Measurements from ENCODE around the gene C10orf120.

Gene C10orf120

GRCh38 chr10:122706947-122707346, 7.3 kb upstream of the C10orf120 start:
- no peak overlapping the region for H3K9ac ChIP-seq (ENCODE audit: low read depth in 1 of 2, low read length in 2 of 2)
- H3K27me3 ChIP-seq (ENCODE audit: control insufficient read depth in 1 of 2, insufficient read depth in 2 of 2, low read length in 2 of 2): peaks cover 7 to 22% of the 10 kb centered on the region in 2 donors

DNA sequence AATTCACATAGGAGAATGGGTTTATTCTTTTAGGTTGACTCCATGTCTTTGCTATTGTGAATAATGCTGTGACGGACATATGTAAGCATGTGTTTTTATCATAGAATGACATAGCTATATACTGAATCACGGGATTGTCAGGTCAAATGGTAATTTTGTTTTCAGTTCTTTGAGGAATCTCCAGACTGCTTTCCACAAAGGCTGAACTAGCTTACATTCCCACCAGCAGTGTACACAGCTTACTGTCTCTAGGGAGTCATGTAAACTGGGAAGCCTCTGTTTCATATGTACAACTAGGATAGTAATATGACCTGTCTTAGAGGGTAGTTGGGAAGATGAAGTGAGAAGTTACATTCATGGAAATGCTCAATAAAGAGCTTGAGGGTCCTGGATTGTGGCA, 6.8 kb upstream of the C10orf120 start:
- Histone ChIP-seq H3K9ac (ENCODE audit: low read depth in 1 of 2, low read length in 2 of 2) (no peak overlapping the region), H3K36me3 (ENCODE audit: control insufficient read depth in 1 of 2, insufficient read depth in 2 of 2, low read length in 2 of 2) (no peaks in the 10 kb centered on the region), H3K27me3 (ENCODE audit: control insufficient read depth in 1 of 2, insufficient read depth in 2 of 2, low read length in 2 of 2) (peaks cover 7 to 18% of the 10 kb centered on the region in 2 donors), H3K4me3 (ENCODE audit: low read depth in 1 of 2, low read length in 2 of 2) (no peak overlapping the region), H3K9me3 (ENCODE audit: control insufficient read depth in 1 of 2, low read length in 2 of 2) (no peaks in the 10 kb centered on the region), H3K4me1 (ENCODE audit: control insufficient read depth in 1 of 2, insufficient read depth in 2 of 2, low read length in 2 of 2) (peaks cover 0 to 14% of the 10 kb centered on the region in 2 donors), H3K27ac (ENCODE audit: low read depth, low read length) (no peak overlapping the region)

More at GRCh38 chr10:122706947-122707346, 7.3 kb upstream of the C10orf120 start:
- H3K9me3 ChIP-seq (ENCODE audit: control insufficient read depth in 1 of 2, low read length in 2 of 2): no peaks in the 10 kb centered on the region
- H3K27ac ChIP-seq (ENCODE audit: low read depth, low read length): no peak overlapping the region
- no peak overlapping the region for H3K4me3 ChIP-seq (ENCODE audit: low read depth in 1 of 2, low read length in 2 of 2)
- H3K36me3 ChIP-seq (ENCODE audit: control insufficient read depth in 1 of 2, insufficient read depth in 2 of 2, low read length in 2 of 2): no peaks in the 10 kb centered on the region
- H3K4me1 ChIP-seq (ENCODE audit: control insufficient read depth in 1 of 2, insufficient read depth in 2 of 2, low read length in 2 of 2): peaks cover 0 to 14% of the 10 kb centered on the region in 2 donors

- Histone ChIP-seq H3K9ac (ENCODE audit: low read depth in 1 of 2, low read length in 2 of 2) (no peak overlapping the region), H3K9me3 (ENCODE audit: control insufficient read depth in 1 of 2, low read length in 2 of 2) (no peaks in the 10 kb centered on the region), H3K36me3 (ENCODE audit: control insufficient read depth in 1 of 2, insufficient read depth in 2 of 2, low read length in 2 of 2) (no peaks in the 10 kb centered on the region), H3K4me1 (ENCODE audit: control insufficient read depth in 1 of 2, insufficient read depth in 2 of 2, low read length in 2 of 2) (no peaks in the 10 kb centered on the region), H3K4me3 (ENCODE audit: low read depth in 1 of 2, low read length in 2 of 2) (no peak overlapping the region), H3K27ac (ENCODE audit: low read depth, low read length) (no peak overlapping the region), H3K27me3 (ENCODE audit: control insufficient read depth in 1 of 2, insufficient read depth in 2 of 2, low read length in 2 of 2) (peaks cover 7 to 14% of the 10 kb centered on the region in 2 donors)
Measured at GRCh38 chr10:122703483-122704448, 4.1 kb upstream of the C10orf120 start.

DNA sequence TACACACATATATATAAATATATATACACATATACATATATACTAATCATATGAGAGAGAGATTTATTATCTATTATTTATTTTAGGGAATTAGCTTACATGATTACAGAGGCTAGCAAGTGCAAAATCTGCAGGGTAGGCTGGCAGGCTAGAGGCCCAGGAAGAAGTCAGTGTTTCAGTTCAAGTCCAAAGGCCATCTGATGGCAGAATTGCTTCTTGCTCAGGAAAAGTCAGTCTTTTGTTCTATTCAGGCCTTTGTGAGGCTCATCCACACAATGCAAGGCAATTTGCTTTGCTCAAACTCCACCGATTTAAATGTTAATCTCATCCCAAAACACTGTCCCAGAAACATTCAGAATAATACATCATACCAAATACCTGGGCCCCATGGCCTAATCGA, 2.6 kb upstream of the C10orf120 start:
- no peaks in the 10 kb centered on the region for H3K4me1 ChIP-seq (ENCODE audit: control insufficient read depth in 1 of 2, insufficient read depth in 2 of 2, low read length in 2 of 2)
- no peak overlapping the region for H3K4me3 ChIP-seq (ENCODE audit: low read depth in 1 of 2, low read length in 2 of 2)
- no peaks in the 10 kb centered on the region for H3K36me3 ChIP-seq (ENCODE audit: control insufficient read depth in 1 of 2, insufficient read depth in 2 of 2, low read length in 2 of 2)
- no peaks in the 10 kb centered on the region for H3K9me3 ChIP-seq (ENCODE audit: control insufficient read depth in 1 of 2, low read length in 2 of 2)
- peaks cover 4 to 8% of the 10 kb centered on the region in 2 donors for H3K27me3 ChIP-seq (ENCODE audit: control insufficient read depth in 1 of 2, insufficient read depth in 2 of 2, low read length in 2 of 2)
- H3K27ac ChIP-seq (ENCODE audit: low read depth, low read length): no peak overlapping the region
- no peak overlapping the region for H3K9ac ChIP-seq (ENCODE audit: low read depth in 1 of 2, low read length in 2 of 2)

GRCh38 chr10:122701652-122702051, 2.0 kb upstream of the C10orf120 start:
- Histone ChIP-seq H3K9ac (ENCODE audit: low read depth in 1 of 2, low read length in 2 of 2) (no peak overlapping the region), H3K27me3 (ENCODE audit: control insufficient read depth in 1 of 2, insufficient read depth in 2 of 2, low read length in 2 of 2) (peaks cover 4 to 6% of the 10 kb centered on the region in 2 donors), H3K27ac (ENCODE audit: low read depth, low read length) (no peak overlapping the region), H3K4me3 (ENCODE audit: low read depth in 1 of 2, low read length in 2 of 2) (no peak overlapping the region), H3K9me3 (ENCODE audit: control insufficient read depth in 1 of 2, low read length in 2 of 2) (no peaks in the 10 kb centered on the region), H3K4me1 (ENCODE audit: control insufficient read depth in 1 of 2, insufficient read depth in 2 of 2, low read length in 2 of 2) (no peaks in the 10 kb centered on the region), H3K36me3 (ENCODE audit: control insufficient read depth in 1 of 2, insufficient read depth in 2 of 2, low read length in 2 of 2) (no peaks in the 10 kb centered on the region)

- no peaks in the 10 kb centered on the region for H3K4me1 ChIP-seq (ENCODE audit: control insufficient read depth in 1 of 2, insufficient read depth in 2 of 2, low read length in 2 of 2)
- no peak overlapping the region for H3K4me3 ChIP-seq (ENCODE audit: low read depth in 1 of 2, low read length in 2 of 2)
- H3K9me3 ChIP-seq (ENCODE audit: control insufficient read depth in 1 of 2, low read length in 2 of 2): no peaks in the 10 kb centered on the region
- H3K27ac ChIP-seq (ENCODE audit: low read depth, low read length): no peak overlapping the region
- H3K27me3 ChIP-seq (ENCODE audit: control insufficient read depth in 1 of 2, insufficient read depth in 2 of 2, low read length in 2 of 2): peaks cover 0 to 10% of the 10 kb centered on the region in 2 donors
- no peaks in the 10 kb centered on the region for H3K36me3 ChIP-seq (ENCODE audit: control insufficient read depth in 1 of 2, insufficient read depth in 2 of 2, low read length in 2 of 2)
- no peak overlapping the region for H3K9ac ChIP-seq (ENCODE audit: low read depth in 1 of 2, low read length in 2 of 2)
Measured at GRCh38 chr10:122696687-122697086, 3.0 kb downstream of the C10orf120 start.

DNA sequence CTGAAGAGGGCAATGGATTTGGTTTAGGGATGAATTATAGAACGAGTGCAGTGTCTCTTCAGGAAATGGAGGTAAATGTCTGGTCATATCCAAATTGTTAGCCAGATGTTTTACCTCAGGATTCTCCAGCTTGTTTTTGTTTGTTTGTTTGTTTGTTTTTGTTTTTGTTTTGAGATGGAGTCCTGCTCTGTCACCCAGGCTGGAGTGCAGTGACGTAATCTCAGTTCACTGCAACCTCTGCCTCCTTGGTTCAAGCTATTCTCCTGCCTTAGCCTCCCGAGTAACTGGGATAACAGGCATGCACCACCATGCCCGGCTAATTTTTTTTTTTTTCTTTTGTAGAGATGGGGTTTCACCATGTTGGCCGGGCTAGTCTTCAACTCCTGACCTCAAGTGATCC, 6.9 kb downstream of the C10orf120 start:
- Histone ChIP-seq H3K4me3 (ENCODE audit: low read depth in 1 of 2, low read length in 2 of 2) (no peak overlapping the region), H3K9ac (ENCODE audit: low read depth in 1 of 2, low read length in 2 of 2) (no peak overlapping the region), H3K36me3 (ENCODE audit: control insufficient read depth in 1 of 2, insufficient read depth in 2 of 2, low read length in 2 of 2) (no peaks in the 10 kb centered on the region), H3K4me1 (ENCODE audit: control insufficient read depth in 1 of 2, insufficient read depth in 2 of 2, low read length in 2 of 2) (peaks cover 0 to 3% of the 10 kb centered on the region in 2 donors), H3K27ac (ENCODE audit: low read depth, low read length) (no peak overlapping the region), H3K9me3 (ENCODE audit: control insufficient read depth in 1 of 2, low read length in 2 of 2) (no peaks in the 10 kb centered on the region), H3K27me3 (ENCODE audit: control insufficient read depth in 1 of 2, insufficient read depth in 2 of 2, low read length in 2 of 2) (peaks cover 0 to 10% of the 10 kb centered on the region in 2 donors)

DNA sequence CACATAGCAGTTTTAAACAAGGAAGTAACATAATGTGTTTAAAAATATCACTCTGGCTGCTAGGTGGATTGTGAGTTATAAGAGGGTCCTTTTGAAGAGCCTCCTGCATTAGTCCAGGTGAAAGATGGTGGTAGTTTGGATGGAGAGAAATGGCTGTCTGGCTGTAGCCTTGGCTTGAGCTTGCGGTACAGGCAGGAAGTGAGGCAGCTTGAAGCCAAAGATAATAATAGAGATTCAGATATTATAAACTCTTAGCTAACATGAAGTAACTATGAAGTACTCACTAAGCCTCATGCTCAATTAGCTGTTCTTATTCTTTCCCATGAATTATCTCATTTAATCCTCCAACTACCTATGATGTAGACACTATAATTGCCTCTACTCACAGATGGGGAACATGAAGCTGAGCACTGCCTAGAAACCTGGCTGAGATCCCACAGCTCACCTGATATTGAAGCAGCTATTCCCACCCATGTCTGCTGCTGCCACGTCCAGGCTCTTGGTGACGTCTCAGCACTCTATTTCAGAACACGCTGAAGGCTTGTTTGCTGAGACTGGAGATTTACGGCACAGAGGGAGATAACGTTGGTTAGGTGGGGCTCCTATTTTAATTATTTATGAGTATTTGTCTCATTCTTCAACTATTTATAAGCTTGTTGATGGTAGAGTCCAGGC, 10.4 kb downstream of the C10orf120 start:
- no peak overlapping the region for H3K27ac ChIP-seq (ENCODE audit: low read depth, low read length)
- no peaks in the 10 kb centered on the region for H3K9me3 ChIP-seq (ENCODE audit: control insufficient read depth in 1 of 2, low read length in 2 of 2)
- H3K27me3 ChIP-seq (ENCODE audit: control insufficient read depth in 1 of 2, insufficient read depth in 2 of 2, low read length in 2 of 2): peaks cover 2 to 4% of the 10 kb centered on the region in 2 donors
- peaks cover 0 to 3% of the 10 kb centered on the region in 2 donors for H3K4me1 ChIP-seq (ENCODE audit: control insufficient read depth in 1 of 2, insufficient read depth in 2 of 2, low read length in 2 of 2)
- H3K4me3 ChIP-seq (ENCODE audit: low read depth in 1 of 2, low read length in 2 of 2): no peak overlapping the region
- H3K36me3 ChIP-seq (ENCODE audit: control insufficient read depth in 1 of 2, insufficient read depth in 2 of 2, low read length in 2 of 2): no peaks in the 10 kb centered on the region
- H3K9ac ChIP-seq (ENCODE audit: low read depth in 1 of 2, low read length in 2 of 2): no peak overlapping the region

- H3K27me3 ChIP-seq (ENCODE audit: control insufficient read depth in 1 of 2, insufficient read depth in 2 of 2, low read length in 2 of 2): peaks cover 2 to 8% of the 10 kb centered on the region in 2 donors
- peaks cover 0 to 3% of the 10 kb centered on the region in 2 donors for H3K4me1 ChIP-seq (ENCODE audit: control insufficient read depth in 1 of 2, insufficient read depth in 2 of 2, low read length in 2 of 2)
- H3K36me3 ChIP-seq (ENCODE audit: control insufficient read depth in 1 of 2, insufficient read depth in 2 of 2, low read length in 2 of 2): no peaks in the 10 kb centered on the region
- no peaks in the 10 kb centered on the region for H3K9me3 ChIP-seq (ENCODE audit: control insufficient read depth in 1 of 2, low read length in 2 of 2)
- no peak overlapping the region for H3K9ac ChIP-seq (ENCODE audit: low read depth in 1 of 2, low read length in 2 of 2)
- H3K27ac ChIP-seq (ENCODE audit: low read depth, low read length): no peak overlapping the region
- no peak overlapping the region for H3K4me3 ChIP-seq (ENCODE audit: low read depth in 1 of 2, low read length in 2 of 2)
Measured at GRCh38 chr10:122688293-122688989, 11.2 kb downstream of the C10orf120 start.

Data from duodenal mucosa (tissue), 2 donors.